ENCODE results near the gene FBLN2.

Gene FBLN2

GRCh38 chr3:13605555-13605954 lies 56.6 kb downstream of the FBLN2 start:
- no peak for DNase-seq (ENCODE audit: low spot score)

- no peak for DNase-seq (ENCODE audit: low spot score)
These were observed 59.1 kb downstream of the FBLN2 start for GRCh38 chr3:13607821-13608597.

GRCh38 chr3:13608969-13609725 lies 60.2 kb downstream of the FBLN2 start:
- DNase-seq (ENCODE audit: low spot score) = no peak

- no peak for DNase-seq (ENCODE audit: low spot score)
These were observed 61.2 kb downstream of the FBLN2 start for GRCh38 chr3:13610006-13610570.

- DNase-seq (ENCODE audit: low spot score) = no peak
These were observed 62.3 kb downstream of the FBLN2 start for GRCh38 chr3:13611221-13611620.

- no peak for DNase-seq (ENCODE audit: low spot score)
These were observed 63.9 kb downstream of the FBLN2 start for GRCh38 chr3:13612829-13613228.

- DNase-seq (ENCODE audit: low spot score) = no peak
These were observed 64.6 kb downstream of the FBLN2 start for GRCh38 chr3:13613343-13614190.

- DNase-seq (ENCODE audit: low spot score) = no peak
These were observed 65.7 kb downstream of the FBLN2 start for GRCh38 chr3:13614607-13615006.

GRCh38 chr3:13615019-13615528 lies 66.1 kb downstream of the FBLN2 start:
- no peak for DNase-seq (ENCODE audit: low spot score)

- no peak for DNase-seq (ENCODE audit: low spot score)
These were observed 67.4 kb downstream of the FBLN2 start for GRCh38 chr3:13616359-13616758.

GRCh38 chr3:13617097-13617738 lies 68.3 kb downstream of the FBLN2 start:
- no peak for DNase-seq (ENCODE audit: low spot score)

- DNase-seq (ENCODE audit: low spot score) = no peak
These were observed 69.1 kb downstream of the FBLN2 start for GRCh38 chr3:13617981-13618380.

GRCh38 chr3:13618836-13619235 lies 69.9 kb downstream of the FBLN2 start:
- no peak for DNase-seq (ENCODE audit: low spot score)

- DNase-seq (ENCODE audit: low spot score) = no peak
These were observed 70.8 kb downstream of the FBLN2 start for GRCh38 chr3:13619661-13620230.

- DNase-seq (ENCODE audit: low spot score) = no peak
These were observed 71.4 kb downstream of the FBLN2 start for GRCh38 chr3:13620281-13620680.

- no peak for DNase-seq (ENCODE audit: low spot score)
These were observed 71.9 kb downstream of the FBLN2 start for GRCh38 chr3:13620776-13621365.

- DNase-seq (ENCODE audit: low spot score) = no peak
These were observed 72.7 kb downstream of the FBLN2 start for GRCh38 chr3:13621381-13622221.

GRCh38 chr3:13622356-13622755 lies 73.4 kb downstream of the FBLN2 start:
- DNase-seq (ENCODE audit: low spot score) = no peak

- no peak for DNase-seq (ENCODE audit: low spot score)
These were observed 74.3 kb downstream of the FBLN2 start for GRCh38 chr3:13623101-13623654.

Data from AG08396 (cell line).